CD4-positive, alpha-beta T cell (primary cell): Measurements from ENCODE around the gene AKAP12. TPM values are rescaled to one million over a fixed set of nuclear protein-coding genes. Genes with fewer than 3 reads are reported as not detected.

Experiments used
- ATAC-seq: fragments of 200-7000 bp; cut with Tn5 transposase; one replicate; pipeline ENCODE4 v1.10.0; 2022; ENCODE audit warnings: mild to moderate bottlenecking; ENCODE audit not compliant: poor library complexity
- CTCF ChIA-PET: fragments of 350-600 bp; sonication (Branson Sonifier 250); formaldehyde crosslinking; loops from one replicate; lab custom pipeline; 2021; ENCODE audit warnings: antibody characterized with exemption, inconsistent platforms; lab: Charles Lee
- POLR2A ChIA-PET: fragments of 350-600 bp; sonication (Branson Sonifier 250); formaldehyde crosslinking; loops from one replicate; lab custom pipeline; 2021; ENCODE audit warnings: antibody characterized with exemption, inconsistent platforms; lab: Charles Lee
- DNase-seq, 14 experiments: peaks; one replicate each; pipeline ENCODE4 v3.0.0-alpha.2; 2013 to 2020; ENCODE audit warnings: mixed read lengths in 2 of 14
- H3K27ac ChIP-seq, 2 donors: one replicate each; pipeline versions ENCODE4 v1.5.1 to v1.7.0; 2013; ENCODE audit warnings: low read length in 2 of 2, low read depth in 1 of 2, mild to moderate bottlenecking in 1 of 2
- H3K27me3 ChIP-seq, 2 experiments: 1 replicate in 1 of 2; 2 replicates in 1 of 2; pipeline versions ENCODE4 v1.6.1 to v1.7.0; 2013; ENCODE audit warnings: low read length in 2 of 2, control low read depth in 1 of 2, mild to moderate bottlenecking in 1 of 2, moderate library complexity in 1 of 2; ENCODE audit not compliant: insufficient read depth in 2 of 2, control insufficient read depth in 1 of 2
- H3K36me3 ChIP-seq: one replicate; pipeline ENCODE4 v1.6.1; 2013; ENCODE audit warnings: low read length, control low read depth; ENCODE audit not compliant: insufficient read depth
- H3K4me1 ChIP-seq: one replicate; pipeline ENCODE4 v1.6.1; 2013; ENCODE audit warnings: low read length, control low read depth; ENCODE audit not compliant: insufficient read depth
- H3K4me3 ChIP-seq: one replicate; pipeline ENCODE4 v1.5.1; 2013; ENCODE audit warnings: mild to moderate bottlenecking, low read length, moderate library complexity
- H3K9me3 ChIP-seq, 2 experiments: 1 replicate in 1 of 2; 2 replicates in 1 of 2; pipeline versions ENCODE4 v1.6.1 to v1.7.0; 2013; ENCODE audit warnings: low read length in 2 of 2, mild to moderate bottlenecking in 2 of 2, control low read depth in 1 of 2, moderate library complexity in 1 of 2; ENCODE audit not compliant: control insufficient read depth in 1 of 2, insufficient read depth in 1 of 2
- H3K27ac Mint-ChIP-seq: one replicate; pipeline ENCODE4 v1.8.0; 2020; ENCODE audit warnings: mixed read lengths
- H3K27me3 Mint-ChIP-seq: one replicate; pipeline ENCODE4 v1.8.0; 2021; ENCODE audit warnings: mixed read lengths
- H3K36me3 Mint-ChIP-seq: one replicate; pipeline ENCODE4 v1.8.0; 2021; ENCODE audit warnings: low read depth, mixed read lengths
- H3K4me1 Mint-ChIP-seq: one replicate; pipeline ENCODE4 v1.8.0; 2021; ENCODE audit warnings: low read depth, mixed read lengths
- H3K4me3 Mint-ChIP-seq: one replicate; pipeline ENCODE4 v1.8.0; 2020; ENCODE audit warnings: mild to moderate bottlenecking, mixed read lengths
- H3K9me3 Mint-ChIP-seq: one replicate; pipeline ENCODE4 v1.8.0; 2020; ENCODE audit warnings: mixed read lengths
- CTCF ChIP-seq: fragments of 200-600 bp; IDR thresholded peaks from one replicate; pipeline ENCODE4 v1.8.0; 2022; ENCODE audit warnings: antibody characterized with exemption, mild to moderate bottlenecking
- intact Hi-C, 2 experiments: fragments of 100-400 bp; cut with DNase I in 1 of 2; cut with micrococcal nuclease in 1 of 2; formaldehyde crosslinking; loops; one replicate each; pipeline versions ENCODE4 v1.15.1 to v1.9.0; 2023 to 2025; cut with DNase I, micrococcal nuclease
- total RNA-seq, 174 experiments: library from RNA in 2 of 174; stranded (reverse) in 2 of 174; gene quantifications; one replicate each; pipeline ENCODE4 v1.2.3 and lab custom pipeline; 2021 to 2026

The AKAP12 gene
- total RNA-seq, 2 experiments from 2014 or later: 0.03 to 0.05 TPM

- POLR2A ChIA-PET: interaction anchor here (0.6 to 4.2 kb wide), 9 partner anchors 11 to 883 kb away, joined by 3 to 108 read pairs (median 19); partner anchors contain the start of gene RMND1
- DNase-seq (peak; percentile 42 to 88 (median 61)), ATAC-seq (peak; percentile 16)
- CTCF ChIA-PET: interaction anchor here (1.3 to 5.2 kb wide), 2 partner anchors 14 kb away, joined by 4 to 33 read pairs; no protein-coding TSS in a partner anchor
- Mint-ChIP-seq H3K36me3 (peaks cover 36% of the 10 kb centered on the region), H3K9me3 (no peaks in the 10 kb centered on the region), H3K4me1 (peaks cover 78% of the 10 kb centered on the region), H3K4me3 (peak within 1 kb of the TSS; percentile 99), H3K27ac (peak within 1 kb of the TSS; percentile 98), H3K27me3 (peaks cover 4% of the 10 kb centered on the region)
- no peak for TF ChIP-seq CTCF
- Histone ChIP-seq H3K36me3 (no peaks in the 10 kb centered on the region), H3K4me1 (peaks cover 61% of the 10 kb centered on the region), H3K4me3 (peak within 1 kb of the TSS; percentile 66), H3K27me3 (no peaks in the 10 kb centered on the region), H3K27ac (peak within 1 kb of the TSS; percentile 69 to 99), H3K9me3 (no peaks in the 10 kb centered on the region)
- intact Hi-C loops: loop anchor here in 1 of 2 experiments (2.0 kb wide), 1 partner anchor 15 kb away; no protein-coding TSS in a partner anchor
Observed at GRCh38 chr6:151391471-151392413, 152.0 kb downstream of the AKAP12 start, which contains the start of gene ZBTB2. Gene ZBTB2 (minus strand): TSS chr6:151391559. CDS start chr6:151373637, 17,922 bp downstream.

- H3K27ac Mint-ChIP-seq: peak overlapping the region; percentile 98
- ATAC-seq (no peak), DNase-seq (no peak)
- no peaks in the 10 kb centered on the region for H3K9me3 Mint-ChIP-seq
- Histone ChIP-seq H3K27me3 (no peaks in the 10 kb centered on the region), H3K36me3 (peaks cover 4% of the 10 kb centered on the region), H3K4me1 (peaks cover 65% of the 10 kb centered on the region), H3K27ac (peak overlapping the region; percentile 58 to 99), H3K4me3 (peak overlapping the region; percentile 66), H3K9me3 (no peaks in the 10 kb centered on the region)
- intact Hi-C loops: loop anchor here in 1 of 2 experiments (2.0 kb wide), 1 partner anchor 14 kb away; no protein-coding TSS in a partner anchor
- H3K36me3 Mint-ChIP-seq: peaks cover 39% of the 10 kb centered on the region
- no peak for TF ChIP-seq CTCF
- peaks cover 4% of the 10 kb centered on the region for H3K27me3 Mint-ChIP-seq
- CTCF ChIA-PET: interaction anchor here (0.9 to 5.2 kb wide), 3 partner anchors 14 to 58 kb away, joined by 3 to 33 read pairs (median 3); no protein-coding TSS in a partner anchor
- H3K4me1 Mint-ChIP-seq: peaks cover 78% of the 10 kb centered on the region
- peak overlapping the region; percentile 99 for H3K4me3 Mint-ChIP-seq
- POLR2A ChIA-PET: interaction anchor here (2.0 to 4.2 kb wide), 3 partner anchors 13 to 59 kb away, joined by 7 to 31 read pairs (median 15); partner anchors contain the start of gene RMND1
Observed at GRCh38 chr6:151392427-151392826, 152.7 kb downstream of the AKAP12 start.

GRCh38 chr6:151393410-151393809 is 153.6 kb downstream of the AKAP12 start:
- no peak for TF ChIP-seq CTCF
- DNase-seq: no peak
- ChIA-PET POLR2A (interaction anchor here (2.0 to 3.4 kb wide), 3 partner anchors 12 to 58 kb away, joined by 7 to 15 read pairs (median 15); partner anchors contain the start of gene RMND1), CTCF (interaction anchor here (0.5 to 5.2 kb wide), 3 partner anchors 13 to 815 kb away, joined by 3 to 33 read pairs (median 4); no protein-coding TSS in a partner anchor)
- no peak overlapping the region for H3K4me3 ChIP-seq
- no peaks in the 10 kb centered on the region for H3K27me3 ChIP-seq
- H3K4me1 ChIP-seq: peaks cover 62% of the 10 kb centered on the region
- peaks cover 4% of the 10 kb centered on the region for H3K27me3 Mint-ChIP-seq
- intact Hi-C loops: loop anchor here in 1 of 2 experiments (2.0 kb wide), 1 partner anchor 13 kb away; no protein-coding TSS in a partner anchor
- ATAC-seq: no peak
- H3K9me3 Mint-ChIP-seq: no peaks in the 10 kb centered on the region
- peak overlapping the region; percentile 99 for H3K4me3 Mint-ChIP-seq
- H3K27ac ChIP-seq: peak overlapping the region in 1 of 2 donors; percentile 30
- H3K36me3 Mint-ChIP-seq: peaks cover 48% of the 10 kb centered on the region
- peaks cover 78% of the 10 kb centered on the region for H3K4me1 Mint-ChIP-seq
- H3K27ac Mint-ChIP-seq: peak overlapping the region; percentile 98
- H3K9me3 ChIP-seq: no peaks in the 10 kb centered on the region
- peaks cover 8% of the 10 kb centered on the region for H3K36me3 ChIP-seq
